Measurements from ENCODE around the gene EN2.
A peak's percentile ranks its signal among the peaks of the same experiment; 100 is the strongest.

Gene EN2

GRCh38 chr7:155465761-155466141 is 7.8 kb downstream of the EN2 start:
- no peak for DNase-seq

- DNase-seq: no peak
Observed at GRCh38 chr7:155466142-155466813, 8.3 kb downstream of the EN2 start.

- DNase-seq: peak; percentile 25
Observed at GRCh38 chr7:155466814-155467733, 9.1 kb downstream of the EN2 start.

- DNase-seq: no peak
Observed at GRCh38 chr7:155467846-155468784, 10.2 kb downstream of the EN2 start.

GRCh38 chr7:155468785-155469148 is 10.8 kb downstream of the EN2 start:
- no peak for DNase-seq

GRCh38 chr7:155469311-155470185 is 11.6 kb downstream of the EN2 start:
- DNase-seq: no peak

GRCh38 chr7:155470186-155470487 is 12.2 kb downstream of the EN2 start:
- DNase-seq: no peak

- DNase-seq: no peak
Observed at GRCh38 chr7:155470686-155471638, 13.0 kb downstream of the EN2 start.

GRCh38 chr7:155471718-155472117 is 13.8 kb downstream of the EN2 start:
- DNase-seq: no peak

- no peak for DNase-seq
Observed at GRCh38 chr7:155477476-155477875, 19.5 kb downstream of the EN2 start.

- DNase-seq: no peak
Observed at GRCh38 chr7:155481764-155482163, 23.8 kb downstream of the EN2 start.

GRCh38 chr7:155482511-155483183 is 24.7 kb downstream of the EN2 start:
- no peak for DNase-seq

- DNase-seq: no peak
Observed at GRCh38 chr7:155483245-155483644, 25.3 kb downstream of the EN2 start.

- DNase-seq: no peak
Observed at GRCh38 chr7:155483868-155484325, 26.0 kb downstream of the EN2 start.

GRCh38 chr7:155484483-155485399 is 26.8 kb downstream of the EN2 start:
- no peak for DNase-seq

- DNase-seq: no peak
Observed at GRCh38 chr7:155486783-155487508, 29.0 kb downstream of the EN2 start.

GRCh38 chr7:155487509-155488482 is 29.9 kb downstream of the EN2 start:
- DNase-seq: no peak
